OCI-LY7 (cell line): Measurements from ENCODE around the gene RUVBL1. TPM values are rescaled to one million over a fixed set of nuclear protein-coding genes. Genes with fewer than 3 reads are reported as not detected.

Experiments
- BruUV-seq: library from RNA; stranded (reverse); fragments of 400-500 nt; replicated peaks from 2 replicates; lab custom pipeline; 2021; lab: Mats Ljungman, UMichigan
- CTCF ChIA-PET: fragments of 300-600 bp; sonication (Branson Sonifier 250); formaldehyde crosslinking; loops from one replicate; lab custom pipeline; 2022; ENCODE audit warnings: antibody characterized with exemption; ENCODE audit not compliant: unreplicated experiment; lab: Charles Lee
- POLR2A ChIA-PET: fragments of 300-600 bp; sonication (Branson Sonifier 250); formaldehyde crosslinking; loops from one replicate; lab custom pipeline; 2022; ENCODE audit warnings: antibody characterized with exemption; lab: Charles Lee
- DNase-seq: peaks from one replicate; pipeline ENCODE4 v3.0.0-alpha.2; 2015; ENCODE audit warnings: low spot score
- H2AFZ ChIP-seq: fragments of 200-600 bp; sonication (generic), shearing (Covaris generic); 2 replicates; pipeline ENCODE4 v1.6.1; 2014; ENCODE audit warnings: mild to moderate bottlenecking, antibody characterized with exemption, low read length, moderate library complexity
- H3K27ac ChIP-seq: fragments of 200-600 bp; sonication (generic); 2 replicates; pipeline ENCODE4 v1.5.1; 2014; ENCODE audit warnings: mixed run types, low read depth, mild to moderate bottlenecking, moderate library complexity, low read length, inconsistent platforms; ENCODE audit not compliant: poor library complexity, severe bottlenecking
- H3K36me3 ChIP-seq: fragments of 200-600 bp; sonication (generic); 2 replicates; pipeline ENCODE4 v1.6.1; 2014; ENCODE audit warnings: mild to moderate bottlenecking, antibody characterized with exemption, low read length, moderate library complexity, mixed read lengths; ENCODE audit not compliant: insufficient read depth
- H3K4me1 ChIP-seq: fragments of 200-600 bp; sonication (generic); 2 replicates; pipeline ENCODE4 v1.5.1; 2014; ENCODE audit warnings: mild to moderate bottlenecking, low read length; ENCODE audit not compliant: insufficient read depth, poor library complexity, severe bottlenecking
- H3K4me2 ChIP-seq: fragments of 200-600 bp; sonication (generic); 2 replicates; pipeline ENCODE4 v1.6.1; 2014; ENCODE audit warnings: mild to moderate bottlenecking, low read length
- H3K4me3 ChIP-seq: fragments of 200-600 bp; sonication (generic); 2 replicates; pipeline ENCODE4 v1.5.1; 2014; ENCODE audit warnings: mild to moderate bottlenecking, low read depth, low read length; ENCODE audit not compliant: poor library complexity, severe bottlenecking
- H3K79me2 ChIP-seq: fragments of 200-600 bp; sonication (generic); 2 replicates; pipeline ENCODE4 v1.6.1; 2016; ENCODE audit warnings: low read depth, mild to moderate bottlenecking, low read length, moderate library complexity, mixed read lengths; ENCODE audit not compliant: insufficient read depth
- H3K9me2 ChIP-seq: fragments of 200-600 bp; sonication (generic); 2 replicates; pipeline ENCODE4 v1.6.1; 2016; ENCODE audit warnings: mild to moderate bottlenecking, low read length, mixed read lengths; ENCODE audit not compliant: insufficient read depth
- H3K9me3 ChIP-seq: fragments of 200-600 bp; sonication (generic); 2 replicates; pipeline ENCODE4 v1.6.1; 2014; ENCODE audit warnings: mild to moderate bottlenecking, mixed run types, low read length, mixed read lengths
- H4K20me1 ChIP-seq: fragments of 200-600 bp; sonication (generic); 2 replicates; pipeline ENCODE4 v1.6.1; 2014; ENCODE audit warnings: mild to moderate bottlenecking, antibody characterized with exemption, low read length, moderate library complexity, mixed read lengths; ENCODE audit not compliant: insufficient read depth
- EZH2phosphoT487 ChIP-seq: fragments of 200-600 bp; sonication (generic); IDR thresholded peaks from 2 replicates; pipeline ENCODE4 v1.6.1; 2018; ENCODE audit warnings: low read depth, borderline replicate concordance, mild to moderate bottlenecking, mixed run types, antibody characterized with exemption, low read length, moderate library complexity, mixed read lengths
- intact Hi-C: fragments of 100-400 bp; cut with micrococcal nuclease; formaldehyde crosslinking; loops from one replicate; pipeline ENCODE4 v1.10.0; 2022; ENCODE audit not compliant: unreplicated experiment
- total RNA-seq, 2 experiments: library from RNA; depleted of rRNA in 1 of 2; stranded (reverse); fragments of >200 nt in 1 of 2; shearing (Covaris generic) in 1 of 2; gene quantifications; 2 replicates each; pipeline ENCODE4 v1.2.3, GENCODE V29; 2014 to 2022
- TF ChIP-seq, protein P1 (sequence below): fragments of 200-600 bp; sonication (generic); conservative IDR thresholded peaks from 2 replicates; pipeline ENCODE4 v1.5.1; 2014; ENCODE audit warnings: mild to moderate bottlenecking, antibody characterized with exemption, low read length, moderate library complexity, mixed read lengths

RUVBL1 gene
- total RNA-seq, 2 experiments from 2014 or later = 91.4 to 103 TPM

DNA sequence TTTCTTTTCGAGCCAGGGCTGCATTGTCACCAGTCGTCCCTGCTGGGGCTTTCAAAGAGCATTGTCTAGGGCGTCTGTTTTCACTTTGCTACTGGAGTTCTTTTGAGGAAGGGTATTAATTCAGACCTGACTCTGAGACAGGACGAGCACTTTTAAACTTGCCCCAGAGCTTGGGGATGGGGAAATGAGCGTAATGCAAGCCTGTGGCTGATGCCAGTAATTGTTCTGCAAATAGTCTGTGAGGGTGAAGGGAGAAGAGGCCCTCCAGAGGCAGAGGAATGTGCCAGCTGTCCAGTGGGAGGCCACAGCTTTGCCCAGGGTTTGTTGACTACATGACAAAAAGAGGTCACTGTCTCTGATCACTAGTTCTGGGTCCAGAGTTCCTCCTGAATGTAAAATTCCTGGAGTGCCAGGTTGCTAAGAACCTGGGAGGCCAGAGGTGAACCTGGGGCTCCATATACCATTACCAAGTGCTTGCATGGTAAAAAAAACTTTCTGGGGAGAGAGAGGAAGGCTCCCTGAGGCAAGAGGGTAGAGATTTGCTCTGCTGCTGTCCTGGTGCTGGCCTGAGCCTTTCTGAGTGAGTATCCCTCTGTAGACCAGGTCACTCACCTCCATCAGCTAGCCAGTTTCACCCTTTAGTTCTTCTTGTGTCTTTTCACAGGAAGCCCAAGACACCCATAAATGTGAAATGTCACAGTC lies 44.5 kb upstream of the RUVBL1 start:
- H2AFZ ChIP-seq = no peak overlapping the region
- no peak for DNase-seq
- ChIA-PET POLR2A (interaction anchor here (0.6 to 1.8 kb wide), 2 partner anchors 9 to 14 kb away, joined by 3 to 4 read pairs; no protein-coding TSS in a partner anchor), CTCF (no interaction called here)
- H3K36me3 ChIP-seq = peaks cover under 1% of the 10 kb centered on the region; the same call in 1 of the 2 replicates
- no peak overlapping the region for H3K4me3 ChIP-seq
- BruUV-seq = no TSS peak
- H3K9me2 ChIP-seq = no peaks in the 10 kb centered on the region
- intact Hi-C loops = no loop called here
- no peak overlapping the region for H3K27ac ChIP-seq
- H3K4me2 ChIP-seq = no peak overlapping the region
- H3K4me1 ChIP-seq = no peaks in the 10 kb centered on the region
- H3K9me3 ChIP-seq = no peaks in the 10 kb centered on the region
- H4K20me1 ChIP-seq = peaks cover 5% of the 10 kb centered on the region
- TF ChIP-seq, protein P1, sequence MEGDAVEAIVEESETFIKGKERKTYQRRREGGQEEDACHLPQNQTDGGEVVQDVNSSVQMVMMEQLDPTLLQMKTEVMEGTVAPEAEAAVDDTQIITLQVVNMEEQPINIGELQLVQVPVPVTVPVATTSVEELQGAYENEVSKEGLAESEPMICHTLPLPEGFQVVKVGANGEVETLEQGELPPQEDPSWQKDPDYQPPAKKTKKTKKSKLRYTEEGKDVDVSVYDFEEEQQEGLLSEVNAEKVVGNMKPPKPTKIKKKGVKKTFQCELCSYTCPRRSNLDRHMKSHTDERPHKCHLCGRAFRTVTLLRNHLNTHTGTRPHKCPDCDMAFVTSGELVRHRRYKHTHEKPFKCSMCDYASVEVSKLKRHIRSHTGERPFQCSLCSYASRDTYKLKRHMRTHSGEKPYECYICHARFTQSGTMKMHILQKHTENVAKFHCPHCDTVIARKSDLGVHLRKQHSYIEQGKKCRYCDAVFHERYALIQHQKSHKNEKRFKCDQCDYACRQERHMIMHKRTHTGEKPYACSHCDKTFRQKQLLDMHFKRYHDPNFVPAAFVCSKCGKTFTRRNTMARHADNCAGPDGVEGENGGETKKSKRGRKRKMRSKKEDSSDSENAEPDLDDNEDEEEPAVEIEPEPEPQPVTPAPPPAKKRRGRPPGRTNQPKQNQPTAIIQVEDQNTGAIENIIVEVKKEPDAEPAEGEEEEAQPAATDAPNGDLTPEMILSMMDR = no peak
- no peak for TF ChIP-seq EZH2phosphoT487
- no peaks in the 10 kb centered on the region for H3K79me2 ChIP-seq

DNA sequence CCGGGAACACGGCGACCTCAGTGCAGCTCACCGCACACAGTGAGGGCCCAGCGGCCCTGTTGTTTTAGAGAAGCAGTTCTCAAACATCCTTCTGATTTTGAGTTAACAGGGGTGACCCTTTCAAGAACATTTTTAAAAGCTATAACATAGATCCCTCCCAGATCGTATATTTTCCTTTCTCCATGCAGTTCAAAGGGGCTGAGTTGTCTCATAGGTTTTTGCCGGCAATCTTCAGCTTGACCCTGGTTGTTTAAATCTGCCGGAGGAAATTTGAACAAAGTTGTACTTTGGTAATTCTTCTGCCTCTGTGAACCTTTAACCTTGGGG lies 44.0 kb upstream of the RUVBL1 start:
- Histone ChIP-seq H3K9me2 (no peaks in the 10 kb centered on the region), H3K4me2 (no peak overlapping the region), H2AFZ (no peak overlapping the region), H3K4me1 (no peaks in the 10 kb centered on the region), H3K4me3 (no peak overlapping the region), H3K9me3 (no peaks in the 10 kb centered on the region), H3K79me2 (no peaks in the 10 kb centered on the region), H3K27ac (no peak overlapping the region), H3K36me3 (peaks cover 5% of the 10 kb centered on the region), H4K20me1 (peaks cover 5% of the 10 kb centered on the region)
- intact Hi-C loops = no loop called here
- TF ChIP-seq, protein P1 = no peak
- no peak for TF ChIP-seq EZH2phosphoT487
- no TSS peak for BruUV-seq
- CTCF ChIA-PET = no interaction called here
- no peak for DNase-seq
- POLR2A ChIA-PET = interaction anchor here (0.6 to 1.8 kb wide), 2 partner anchors 9 to 13 kb away, joined by 3 to 4 read pairs; no protein-coding TSS in a partner anchor

DNA sequence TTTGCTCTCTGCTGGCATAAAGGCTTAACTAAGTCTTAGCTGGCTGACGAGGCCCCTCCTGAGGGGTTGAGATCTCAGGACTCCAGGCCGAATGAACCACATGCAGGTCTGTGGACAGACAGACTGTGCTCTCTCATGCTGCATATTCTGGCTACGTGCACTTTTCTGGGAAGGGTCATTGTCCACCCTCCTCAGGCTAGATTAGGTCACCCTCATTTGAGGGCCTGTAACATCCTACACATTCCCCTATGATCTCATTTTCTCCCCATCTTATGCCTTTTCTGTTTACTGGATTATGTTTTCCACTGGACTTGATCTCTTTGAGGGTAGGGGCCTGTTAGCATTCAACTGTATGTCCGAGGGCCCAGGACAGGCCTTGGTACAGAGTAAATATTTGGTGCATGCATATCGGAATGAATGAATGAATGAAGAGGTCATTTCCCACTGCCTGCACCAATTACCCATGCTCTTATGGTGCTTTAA lies 43.4 kb upstream of the RUVBL1 start:
- POLR2A ChIA-PET = interaction anchor here (0.6 to 1.8 kb wide), 2 partner anchors 10 to 13 kb away, joined by 3 to 4 read pairs; no protein-coding TSS in a partner anchor
- peaks cover 1% of the 10 kb centered on the region for H4K20me1 ChIP-seq
- H3K4me3 ChIP-seq = no peak overlapping the region

More for the DNA sequence above, 43.4 kb upstream of the RUVBL1 start:
- H3K9me2 ChIP-seq = no peaks in the 10 kb centered on the region
- H3K9me3 ChIP-seq = no peaks in the 10 kb centered on the region
- H3K36me3 ChIP-seq = peaks cover 10% of the 10 kb centered on the region
- intact Hi-C loops = no loop called here
- H3K79me2 ChIP-seq = no peaks in the 10 kb centered on the region
- no peak overlapping the region for H3K27ac ChIP-seq
- CTCF ChIA-PET = no interaction called here
- no TSS peak for BruUV-seq
- no peak overlapping the region for H3K4me2 ChIP-seq
- no peak overlapping the region for H2AFZ ChIP-seq
- no peak for DNase-seq
- no peak for TF ChIP-seq EZH2phosphoT487
- TF ChIP-seq, protein P1 = no peak
- H3K4me1 ChIP-seq = no peaks in the 10 kb centered on the region
